Measurements from ENCODE around the gene ZNF805. TPM values are rescaled to one million over a fixed set of nuclear protein-coding genes. Genes with fewer than 3 reads are reported as not detected.

ZNF805 gene
- total RNA-seq, 1 donor from 2014 or later = 20.4 TPM

GRCh38 chr19:57302020-57302465 is 61.6 kb downstream of the ZNF805 start:
- no peak overlapping the region for H3K27ac Mint-ChIP-seq (ENCODE audit: unreplicated experiment)
- no peaks in the 10 kb centered on the region for H3K4me1 Mint-ChIP-seq (ENCODE audit: unreplicated experiment)
- no peak for DNase-seq (ENCODE audit: low spot score)
- no peak for TF ChIP-seq CTCF (IDR thresholded peaks at IDR 0.05; ENCODE audit: unreplicated experiment)
- peaks cover 5% of the 10 kb centered on the region for H3K27me3 Mint-ChIP-seq (ENCODE audit: unreplicated experiment)
- no peak overlapping the region for H3K4me3 Mint-ChIP-seq (ENCODE audit: unreplicated experiment)
- H3K9me3 Mint-ChIP-seq (ENCODE audit: unreplicated experiment) = no peaks in the 10 kb centered on the region
- H3K36me3 Mint-ChIP-seq (ENCODE audit: low read depth, unreplicated experiment) = peaks cover 11% of the 10 kb centered on the region

GRCh38 chr19:57302727-57303401 is 62.4 kb downstream of the ZNF805 start:
- no peak overlapping the region for H3K27ac Mint-ChIP-seq (ENCODE audit: unreplicated experiment)

More at GRCh38 chr19:57302727-57303401, 62.4 kb downstream of the ZNF805 start:
- no peak for TF ChIP-seq CTCF (IDR thresholded peaks at IDR 0.05; ENCODE audit: unreplicated experiment)
- Mint-ChIP-seq H3K27me3 (ENCODE audit: unreplicated experiment) (peaks cover 1% of the 10 kb centered on the region), H3K4me1 (ENCODE audit: unreplicated experiment) (no peaks in the 10 kb centered on the region), H3K4me3 (ENCODE audit: unreplicated experiment) (peak overlapping the region; percentile 52), H3K36me3 (ENCODE audit: low read depth, unreplicated experiment) (peaks cover 6% of the 10 kb centered on the region), H3K9me3 (ENCODE audit: unreplicated experiment) (no peaks in the 10 kb centered on the region)
- DNase-seq (ENCODE audit: low spot score) = no peak

Other genes starting within 250 kb of the ZNF805 start
- not detected for gene USP29, start 120.6 kb upstream of the ZNF805 start, total RNA-seq (ENCODE audit: unreplicated experiment)
- gene ZIM3, start 95.4 kb upstream of the ZNF805 start, total RNA-seq (ENCODE audit: unreplicated experiment) = not detected
- gene DUXA, start 73.1 kb upstream of the ZNF805 start, total RNA-seq (ENCODE audit: unreplicated experiment) = not detected
- gene ZNF264, start 49.1 kb upstream of the ZNF805 start, total RNA-seq (ENCODE audit: unreplicated experiment) = 29.0 TPM
- 3.2 TPM for gene AURKC, start 9.6 kb upstream of the ZNF805 start, total RNA-seq (ENCODE audit: unreplicated experiment)
- 51.2 TPM for gene ZNF460, start 39.9 kb downstream of the ZNF805 start, total RNA-seq (ENCODE audit: unreplicated experiment)
- gene ZNF543, start 79.8 kb downstream of the ZNF805 start, total RNA-seq (ENCODE audit: unreplicated experiment) = 13.7 TPM
- 15.7 TPM for gene ZNF304, start 110.6 kb downstream of the ZNF805 start, total RNA-seq (ENCODE audit: unreplicated experiment)
- 13.0 TPM for gene TRAPPC2B, start 122.9 kb downstream of the ZNF805 start, total RNA-seq (ENCODE audit: unreplicated experiment)
- gene ZNF547, start 122.9 kb downstream of the ZNF805 start, total RNA-seq (ENCODE audit: unreplicated experiment) = 4.8 TPM
- 26.1 TPM for gene ZNF548, start 149.2 kb downstream of the ZNF805 start, total RNA-seq (ENCODE audit: unreplicated experiment)
- 13.7 TPM for gene ZNF17, start 170.5 kb downstream of the ZNF805 start, total RNA-seq (ENCODE audit: unreplicated experiment)
- gene ZNF749, start 194.7 kb downstream of the ZNF805 start, total RNA-seq (ENCODE audit: unreplicated experiment) = 20.3 TPM
- 1.8 TPM for gene VN1R1, start 216.5 kb downstream of the ZNF805 start, total RNA-seq (ENCODE audit: unreplicated experiment)
- 19.1 TPM for gene ZNF772, start 236.9 kb downstream of the ZNF805 start, total RNA-seq (ENCODE audit: unreplicated experiment)
- gene ZNF419, start 247.1 kb downstream of the ZNF805 start, total RNA-seq (ENCODE audit: unreplicated experiment) = 16.1 TPM

All from endothelial cell (in vitro differentiated cells).